LNCAP (cell line): ENCODE results near the gene SAP30L.

ENCODE experiments used
- CTCF ChIP-seq: fragments of 450-650 bp; IDR thresholded peaks from 2 replicates; pipeline ENCODE4 v1.5.1; 2017; ENCODE audit warnings: mild to moderate bottlenecking

Gene SAP30L

GRCh38 chr5:154451957-154452356 lies 6.2 kb downstream of the SAP30L start:
- no peak for TF ChIP-seq CTCF

- no peak for TF ChIP-seq CTCF
These were observed 9.8 kb downstream of the SAP30L start for GRCh38 chr5:154455585-154455984.

GRCh38 chr5:154456540-154456939 lies 10.7 kb downstream of the SAP30L start:
- no peak for TF ChIP-seq CTCF

- no peak for TF ChIP-seq CTCF
These were observed 13.2 kb downstream of the SAP30L start for GRCh38 chr5:154459015-154459414.

- TF ChIP-seq CTCF: no peak
These were observed 14.4 kb downstream of the SAP30L start for GRCh38 chr5:154460172-154460571.

- TF ChIP-seq CTCF: peak; percentile 11; the same call in 1 of the 2 replicates
These were observed 15.7 kb downstream of the SAP30L start for GRCh38 chr5:154461531-154461930.

GRCh38 chr5:154464438-154464837 lies 18.6 kb downstream of the SAP30L start:
- TF ChIP-seq CTCF: no peak

- no peak for TF ChIP-seq CTCF
These were observed 19.4 kb downstream of the SAP30L start for GRCh38 chr5:154465169-154465568.
